ENCODE results near the gene DAD1.
"Not testable (repeated sequence)": the region's sequence is repeated elsewhere in the genome, so short reads cannot be mapped to it uniquely, and the experiment has no call there.

The DAD1 gene

DNA sequence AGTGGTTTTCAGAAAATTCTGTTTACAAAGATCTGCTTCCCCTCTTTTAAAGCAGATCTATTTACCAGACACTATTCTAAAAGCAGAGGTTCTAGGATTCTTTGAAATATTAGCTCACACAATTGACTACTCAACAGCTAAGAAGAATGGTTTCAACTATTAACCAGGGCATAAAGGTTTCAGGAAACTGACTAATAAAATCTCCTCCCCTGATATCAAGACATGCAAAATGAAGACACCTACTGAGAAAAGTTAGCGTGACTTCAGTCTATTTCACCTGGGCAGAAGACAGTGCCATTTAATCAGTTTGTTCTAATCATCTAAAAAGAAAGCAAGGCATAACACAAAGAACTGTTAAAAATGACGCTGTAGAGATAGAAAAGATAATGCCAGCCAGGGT, 22.2 kb downstream of the DAD1 start:
- TF ChIP-seq, protein P1, sequence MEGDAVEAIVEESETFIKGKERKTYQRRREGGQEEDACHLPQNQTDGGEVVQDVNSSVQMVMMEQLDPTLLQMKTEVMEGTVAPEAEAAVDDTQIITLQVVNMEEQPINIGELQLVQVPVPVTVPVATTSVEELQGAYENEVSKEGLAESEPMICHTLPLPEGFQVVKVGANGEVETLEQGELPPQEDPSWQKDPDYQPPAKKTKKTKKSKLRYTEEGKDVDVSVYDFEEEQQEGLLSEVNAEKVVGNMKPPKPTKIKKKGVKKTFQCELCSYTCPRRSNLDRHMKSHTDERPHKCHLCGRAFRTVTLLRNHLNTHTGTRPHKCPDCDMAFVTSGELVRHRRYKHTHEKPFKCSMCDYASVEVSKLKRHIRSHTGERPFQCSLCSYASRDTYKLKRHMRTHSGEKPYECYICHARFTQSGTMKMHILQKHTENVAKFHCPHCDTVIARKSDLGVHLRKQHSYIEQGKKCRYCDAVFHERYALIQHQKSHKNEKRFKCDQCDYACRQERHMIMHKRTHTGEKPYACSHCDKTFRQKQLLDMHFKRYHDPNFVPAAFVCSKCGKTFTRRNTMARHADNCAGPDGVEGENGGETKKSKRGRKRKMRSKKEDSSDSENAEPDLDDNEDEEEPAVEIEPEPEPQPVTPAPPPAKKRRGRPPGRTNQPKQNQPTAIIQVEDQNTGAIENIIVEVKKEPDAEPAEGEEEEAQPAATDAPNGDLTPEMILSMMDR (IDR thresholded peaks at IDR 0.05): no peak
- Histone ChIP-seq H3K27me3 (no peaks in the 10 kb centered on the region), H3K4me1 (peaks cover 0 to 44% (median 12%) of the 10 kb centered on the region in 4 donors), H3K4me3 (no peak overlapping the region), H3K9me3 (no peaks in the 10 kb centered on the region), H3K36me3 (peaks cover 7 to 24% (median 9%) of the 10 kb centered on the region in 3 donors), H3K27ac (peak overlapping the region in 1 of 2 donors; percentile 12)
- intact Hi-C loops (cut with DNase I; ENCODE audit: low total_unique reads): loop anchor here (10.0 kb wide), 1 partner anchor 258 kb away; the partner anchor contains the start of gene MRPL52
- DNase-seq: no peak

DNA sequence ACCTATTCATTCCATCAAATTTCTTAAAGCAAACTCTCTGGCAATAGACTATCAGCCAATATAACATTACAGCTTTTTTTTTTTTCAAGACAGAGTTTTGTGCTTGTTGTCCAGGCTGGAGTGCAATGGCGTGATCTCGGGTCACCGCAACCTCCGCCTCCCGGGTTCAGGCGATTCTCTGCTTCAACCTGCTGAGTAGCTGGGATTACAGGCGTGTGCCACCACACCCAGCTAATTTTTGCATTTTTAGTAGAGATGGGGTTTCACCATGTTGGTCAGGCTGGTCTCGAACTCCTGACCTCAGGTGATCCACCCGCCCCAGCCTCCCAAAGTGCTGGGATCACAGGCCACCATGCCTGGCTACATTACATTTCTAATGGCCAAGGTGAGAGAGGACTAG, 22.8 kb downstream of the DAD1 start:
- peak overlapping the region in 1 of 2 donors; percentile 12 for H3K27ac ChIP-seq
- not testable (repeated sequence) for H3K9me3 ChIP-seq, DNase-seq, H3K27me3 ChIP-seq, H3K4me3 ChIP-seq
- intact Hi-C loops (cut with DNase I; ENCODE audit: low total_unique reads): loop anchor here (10.0 kb wide), 1 partner anchor 259 kb away; the partner anchor contains the start of gene MRPL52
- peaks cover 4 to 19% (median 5%) of the 10 kb centered on the region in 3 donors for H3K36me3 ChIP-seq
- H3K4me1 ChIP-seq: peaks cover 0 to 44% (median 15%) of the 10 kb centered on the region in 4 donors

DNA sequence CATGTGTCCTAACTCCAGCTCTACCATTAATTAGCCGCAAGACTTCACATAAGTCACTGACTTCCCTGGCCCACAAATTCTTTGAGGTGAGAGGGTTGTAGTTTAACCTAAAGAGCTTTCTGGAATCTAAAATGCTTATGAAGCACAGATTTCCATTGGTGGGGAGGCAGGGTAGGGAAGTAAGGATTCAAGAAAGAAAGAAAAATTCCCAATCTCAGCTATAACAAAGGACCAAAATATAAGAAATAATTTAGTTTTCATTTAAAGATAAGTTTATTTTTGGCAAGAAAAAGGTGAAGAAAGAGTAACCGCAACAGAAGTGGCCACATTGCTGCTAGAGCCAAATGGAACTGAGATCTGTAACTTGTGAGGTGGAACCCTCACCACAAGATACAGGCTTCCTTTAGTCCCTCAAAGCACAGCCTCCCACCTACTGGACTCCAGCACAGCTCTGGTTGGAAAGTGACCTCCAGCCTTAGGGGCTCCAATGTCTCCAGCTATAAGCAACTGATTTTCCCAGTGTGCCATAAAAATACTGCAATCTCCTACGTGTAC, 23.6 kb downstream of the DAD1 start:
- no peaks in the 10 kb centered on the region for H3K9me3 ChIP-seq
- no peak overlapping the region for H3K4me3 ChIP-seq
- DNase-seq: no peak
- H3K27ac ChIP-seq: peak overlapping the region in 1 of 2 donors; percentile 51
- H3K36me3 ChIP-seq: peaks cover 0 to 18% (median 5%) of the 10 kb centered on the region in 3 donors
- peaks cover 0 to 39% (median 13%) of the 10 kb centered on the region in 4 donors for H3K4me1 ChIP-seq
- TF ChIP-seq, protein P1 (IDR thresholded peaks at IDR 0.05): no peak
- H3K27me3 ChIP-seq: no peaks in the 10 kb centered on the region
- intact Hi-C loops (cut with DNase I; ENCODE audit: low total_unique reads): loop anchor here (10.0 kb wide), 1 partner anchor 259 kb away; the partner anchor contains the start of gene MRPL52

DNA sequence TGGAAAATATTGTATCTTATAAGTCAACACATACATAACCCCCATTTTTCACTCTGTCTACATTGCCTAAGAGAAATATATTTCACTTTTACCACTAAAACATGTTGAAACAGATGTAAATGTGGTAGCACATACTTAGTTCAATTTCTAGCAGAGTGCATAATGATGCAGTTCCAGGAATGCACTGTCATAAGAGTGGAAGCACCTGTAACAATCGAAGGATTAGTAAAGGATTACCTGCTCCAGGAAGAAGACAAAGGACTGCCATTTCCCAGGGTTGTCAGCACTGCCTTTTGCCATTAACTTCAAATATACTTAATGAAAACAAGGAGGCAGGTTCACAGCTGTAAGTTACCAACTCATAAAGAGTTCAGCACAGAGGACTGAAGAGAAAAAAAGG, 24.6 kb downstream of the DAD1 start:
- Histone ChIP-seq H3K4me1 (peaks cover 0 to 32% (median 13%) of the 10 kb centered on the region in 4 donors), H3K4me3 (no peak overlapping the region), H3K27ac (peak overlapping the region in 1 of 2 donors; percentile 51), H3K9me3 (no peaks in the 10 kb centered on the region), H3K36me3 (peaks cover 0 to 18% (median 5%) of the 10 kb centered on the region in 3 donors), H3K27me3 (no peaks in the 10 kb centered on the region)
- intact Hi-C loops (cut with DNase I; ENCODE audit: low total_unique reads): loop anchor here (10.0 kb wide), 1 partner anchor 260 kb away; the partner anchor contains the start of gene MRPL52
- TF ChIP-seq, protein P1 (IDR thresholded peaks at IDR 0.05): no peak
- DNase-seq: no peak

DNA sequence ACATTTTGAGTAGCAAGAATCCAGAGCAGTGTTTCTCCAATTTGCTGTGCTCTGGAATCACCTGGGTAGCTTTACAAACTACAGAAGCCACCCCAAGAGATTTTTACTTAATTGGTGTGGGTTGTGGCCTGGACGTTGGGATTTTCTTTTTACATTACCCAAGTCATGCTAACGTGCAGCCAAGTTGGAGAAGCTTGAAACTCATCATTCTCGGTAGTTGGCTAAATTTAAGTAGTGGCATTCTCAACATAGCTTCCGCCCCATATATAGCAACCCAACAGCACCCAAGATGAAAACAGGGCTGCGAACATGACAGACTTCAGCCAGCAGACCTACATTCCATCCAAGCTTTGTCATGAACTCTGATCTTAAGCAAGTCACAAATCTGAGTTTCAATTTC, 25.0 kb downstream of the DAD1 start:
- H3K27me3 ChIP-seq: no peaks in the 10 kb centered on the region
- intact Hi-C loops (cut with DNase I; ENCODE audit: low total_unique reads): loop anchor here (10.0 kb wide), 1 partner anchor 261 kb away; the partner anchor contains the start of gene MRPL52
- peaks cover 0 to 32% (median 13%) of the 10 kb centered on the region in 4 donors for H3K4me1 ChIP-seq
- peaks cover 0 to 18% (median 5%) of the 10 kb centered on the region in 3 donors for H3K36me3 ChIP-seq
- DNase-seq: no peak
- no peak overlapping the region for H3K4me3 ChIP-seq
- TF ChIP-seq, protein P1 (IDR thresholded peaks at IDR 0.05): no peak
- H3K27ac ChIP-seq: peak overlapping the region; percentile 9 to 51
- no peaks in the 10 kb centered on the region for H3K9me3 ChIP-seq
